Heart left ventricle (tissue), 13 donors: ENCODE results near the gene RPS6KB2.

ENCODE experiments used
- POLR2A ChIP-seq, 2 donors: fragments of 450-650 bp; IDR thresholded peaks; one replicate each; pipeline ENCODE4 v1.6.1; 2017; ENCODE audit warnings: antibody characterized with exemption in 2 of 2, mild to moderate bottlenecking in 2 of 2, moderate library complexity in 2 of 2
- TF ChIP-seq, protein P1 (sequence below), 12 donors: fragments of 200-600 bp; sonication (generic) in 4 of 12; IDR thresholded peaks; one replicate each; pipeline versions ENCODE4 v1.5.0 to v1.8.0; 2018 to 2022; ENCODE audit warnings: antibody characterized with exemption in 12 of 12, mild to moderate bottlenecking in 5 of 12
- donor health status: ischemic (EF 13 %, LVEDD 7.1; RV severe dilation, severe dysfunction).
- donor health status: DM: no; HTN: yes; CAD: no.
- donor health status: DM: no; HTN: no; CAD: no.
- donor health status: ischemic (EF 25% LVEDD 6.9; RV normal size, moderate dysfunction).
- donor health status: ischemic (EF 25% LVEDD 5.7; RV mildly dilated, moderate dysfunction).
- donor health status: ischemic (EF 35%, LVEDD 5.7; RV mildly dilated, moderate dysfunction).
- donor health status: nonischemic (EF 11% LVEDD 7.7; RV severe dilation, severe dysfunction).
- donor health status: DM: yes; HTN: yes; CAD: no.
- donor health status: PGD.
- donor health status: ischemic (EF 29% LVEDD 5.4; RV normal size, mild dysfunction).
- donor health status: nonischemic (EF 23%, LVEDD 6.1; RV moderate dilation, normal function).

DNA sequence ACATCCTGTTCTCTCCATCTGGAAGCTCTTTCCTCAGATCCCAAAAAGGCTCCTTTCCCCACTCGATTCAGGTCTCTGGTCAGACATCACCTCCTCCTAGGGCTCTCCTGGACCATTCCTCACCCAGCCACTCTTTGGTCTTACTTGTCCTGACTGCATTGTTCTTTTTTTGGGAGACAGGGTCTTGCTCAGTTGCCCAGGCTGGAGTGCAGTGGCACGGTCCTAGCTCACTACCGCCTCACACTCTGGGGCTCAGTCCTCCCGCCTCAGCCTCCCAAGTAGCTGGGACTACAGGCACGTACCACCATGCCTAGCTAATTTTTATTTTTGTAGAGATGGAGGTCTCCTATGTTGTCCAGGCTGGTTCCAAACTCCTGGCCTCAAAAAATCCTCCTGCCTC lies 17.2 kb downstream of the RPS6KB2 start:
- TF ChIP-seq, protein P1, sequence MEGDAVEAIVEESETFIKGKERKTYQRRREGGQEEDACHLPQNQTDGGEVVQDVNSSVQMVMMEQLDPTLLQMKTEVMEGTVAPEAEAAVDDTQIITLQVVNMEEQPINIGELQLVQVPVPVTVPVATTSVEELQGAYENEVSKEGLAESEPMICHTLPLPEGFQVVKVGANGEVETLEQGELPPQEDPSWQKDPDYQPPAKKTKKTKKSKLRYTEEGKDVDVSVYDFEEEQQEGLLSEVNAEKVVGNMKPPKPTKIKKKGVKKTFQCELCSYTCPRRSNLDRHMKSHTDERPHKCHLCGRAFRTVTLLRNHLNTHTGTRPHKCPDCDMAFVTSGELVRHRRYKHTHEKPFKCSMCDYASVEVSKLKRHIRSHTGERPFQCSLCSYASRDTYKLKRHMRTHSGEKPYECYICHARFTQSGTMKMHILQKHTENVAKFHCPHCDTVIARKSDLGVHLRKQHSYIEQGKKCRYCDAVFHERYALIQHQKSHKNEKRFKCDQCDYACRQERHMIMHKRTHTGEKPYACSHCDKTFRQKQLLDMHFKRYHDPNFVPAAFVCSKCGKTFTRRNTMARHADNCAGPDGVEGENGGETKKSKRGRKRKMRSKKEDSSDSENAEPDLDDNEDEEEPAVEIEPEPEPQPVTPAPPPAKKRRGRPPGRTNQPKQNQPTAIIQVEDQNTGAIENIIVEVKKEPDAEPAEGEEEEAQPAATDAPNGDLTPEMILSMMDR (IDR thresholded peaks at IDR 0.05): no peak
- TF ChIP-seq POLR2A (IDR thresholded peaks at IDR 0.05): no peak
